GM23338 (cell line): ENCODE data around the gene TAF6L. TPM values are rescaled to one million over a fixed set of nuclear protein-coding genes. Genes with fewer than 3 reads are reported as not detected.
A peak's percentile ranks its signal among the peaks of the same experiment; 100 is the strongest.

ENCODE experiments used
- ATAC-seq: fragments of 200-7000 bp; cut with Tn5 transposase; 3 replicates; pipeline ENCODE4 v1.9.1; 2020
- DNase-seq: peaks from one replicate; pipeline ENCODE4 v3.0.0-alpha.2; 2015; ENCODE audit warnings: low spot score
- H2AFZ ChIP-seq: fragments of 200-600 bp; sonication (generic); 2 replicates; pipeline ENCODE4 v1.8.0; 2016; ENCODE audit warnings: antibody characterized with exemption, mild to moderate bottlenecking, moderate library complexity
- H3F3A ChIP-seq: fragments of 200-600 bp; sonication (generic); replicated peaks from 2 replicates; pipeline ENCODE4 v1.8.0; 2017; ENCODE audit warnings: antibody characterized with exemption, mixed run types, low read depth
- H3K27ac ChIP-seq: fragments of 200-600 bp; sonication (generic); 2 replicates; pipeline ENCODE4 v1.6.1; 2016; ENCODE audit warnings: low read depth
- H3K27me3 ChIP-seq: fragments of 200-600 bp; sonication (generic); 2 replicates; pipeline ENCODE4 v1.8.0; 2016; ENCODE audit warnings: mild to moderate bottlenecking, mixed run types, moderate library complexity; ENCODE audit not compliant: insufficient read depth
- H3K36me3 ChIP-seq: fragments of 200-600 bp; sonication (generic); 2 replicates; pipeline ENCODE4 v1.8.0; 2016; ENCODE audit warnings: mild to moderate bottlenecking; ENCODE audit not compliant: insufficient read depth
- H3K4me1 ChIP-seq: fragments of 200-600 bp; sonication (generic); 2 replicates; pipeline ENCODE4 v1.8.0; 2016; ENCODE audit warnings: mild to moderate bottlenecking, moderate library complexity; ENCODE audit not compliant: insufficient read depth
- H3K4me2 ChIP-seq: fragments of 200-600 bp; sonication (generic); 2 replicates; pipeline ENCODE4 v1.7.1; 2017; ENCODE audit warnings: mixed run types
- H3K4me3 ChIP-seq: fragments of 200-600 bp; sonication (generic); 2 replicates; pipeline ENCODE4 v1.6.1; 2016; ENCODE audit warnings: mixed run types
- H3K79me2 ChIP-seq: fragments of 200-600 bp; sonication (generic); replicated peaks from 2 replicates; pipeline ENCODE4 v1.8.0; 2017; ENCODE audit warnings: mild to moderate bottlenecking; ENCODE audit not compliant: insufficient read depth
- H3K9me2 ChIP-seq: fragments of 200-600 bp; sonication (generic); 2 replicates; pipeline ENCODE4 v1.8.0; 2017; ENCODE audit not compliant: insufficient read depth
- H4K20me1 ChIP-seq: fragments of 200-600 bp; sonication (generic); replicated peaks from 2 replicates; pipeline ENCODE4 v1.8.0; 2017; ENCODE audit warnings: mild to moderate bottlenecking; ENCODE audit not compliant: insufficient read depth
- H3K27ac Mint-ChIP-seq: 2 replicates; pipeline ENCODE4 v1.8.0; 2020; ENCODE audit warnings: inconsistent platforms, mild to moderate bottlenecking, moderate library complexity, mixed read lengths
- H3K27me3 Mint-ChIP-seq: 3 replicates; pipeline ENCODE4 v1.8.0; 2022; ENCODE audit warnings: low read depth, mild to moderate bottlenecking, moderate library complexity, mixed read lengths, inconsistent platforms; ENCODE audit not compliant: insufficient read depth, poor library complexity
- H3K36me3 Mint-ChIP-seq: 3 replicates; pipeline ENCODE4 v1.8.0; 2021; ENCODE audit warnings: low read depth, mild to moderate bottlenecking, inconsistent platforms, moderate library complexity, mixed read lengths
- H3K4me1 Mint-ChIP-seq: 3 replicates; pipeline ENCODE4 v1.8.0; 2020; ENCODE audit warnings: mild to moderate bottlenecking, inconsistent platforms, mixed read lengths
- H3K4me3 Mint-ChIP-seq: 3 replicates; pipeline ENCODE4 v1.8.0; 2021; ENCODE audit warnings: moderate library complexity, mild to moderate bottlenecking, inconsistent platforms, mixed read lengths
- H3K9me3 Mint-ChIP-seq: 3 replicates; pipeline ENCODE4 v1.8.0; 2020; ENCODE audit warnings: moderate library complexity, mild to moderate bottlenecking, inconsistent platforms, mixed read lengths
- CREB1 ChIP-seq: fragments of 250-450 bp; sonication (Bioruptor Pico); IDR thresholded peaks from 2 replicates; pipeline ENCODE4 v1.5.0; 2020; ENCODE audit warnings: low read depth, mild to moderate bottlenecking, moderate library complexity
- EZH2 ChIP-seq: fragments of 200-600 bp; sonication (generic); IDR thresholded peaks from one replicate; pipeline ENCODE4 v1.8.0; 2017; ENCODE audit warnings: antibody characterized with exemption, mild to moderate bottlenecking, low read depth; ENCODE audit not compliant: unreplicated experiment
- EZH2phosphoT487 ChIP-seq: fragments of 200-600 bp; sonication (generic); IDR thresholded peaks from one replicate; pipeline ENCODE4 v1.8.1; 2018; ENCODE audit warnings: antibody characterized with exemption; ENCODE audit not compliant: unreplicated experiment
- JUNB ChIP-seq: IDR thresholded peaks from one replicate; pipeline ENCODE4 v1.6.1; 2016; ENCODE audit warnings: antibody characterized with exemption; ENCODE audit not compliant: unreplicated experiment
- NANOG ChIP-seq: IDR thresholded peaks from 2 replicates; pipeline ENCODE4 v1.6.1; 2016; ENCODE audit warnings: antibody characterized with exemption, borderline replicate concordance
- POLR2AphosphoS5 ChIP-seq: IDR thresholded peaks from 2 replicates; pipeline ENCODE4 v1.6.1; 2016; ENCODE audit warnings: antibody characterized with exemption, low read depth
- ZNF114 ChIP-seq: fragments of 250-450 bp; sonication (Bioruptor Pico); IDR thresholded peaks from 2 replicates; pipeline ENCODE4 v1.5.0; 2020; ENCODE audit warnings: mild to moderate bottlenecking, moderate library complexity
- ZNF331 ChIP-seq: fragments of 250-450 bp; sonication (Bioruptor Pico); IDR thresholded peaks from 2 replicates; pipeline ENCODE4 v1.5.0; 2020; ENCODE audit warnings: low read depth, mild to moderate bottlenecking, moderate library complexity
- polyA plus RNA-seq: library from polyadenylated mRNA; unstranded; fragments of >200 nt; fragmentation: Nextera tagmentation; extraction: Ambion mirVana; gene quantifications from 2 replicates; pipeline ENCODE4 v1.2.1, GENCODE V29; 2016
- total RNA-seq: library from RNA; depleted of rRNA; stranded (reverse); fragments of >200 nt; shearing (Covaris generic); gene quantifications from 2 replicates; pipeline ENCODE4 v1.2.3, GENCODE V29; 2014
- TF ChIP-seq, protein P1 (sequence below): IDR thresholded peaks from 2 replicates; pipeline ENCODE4 v1.6.1; 2016; ENCODE audit warnings: antibody characterized with exemption
- TF ChIP-seq, protein P2 (sequence below), 2 experiments: fragments of 200-600 bp in 1 of 2; sonication (generic) in 1 of 2; conservative IDR thresholded peaks; 2 replicates each; pipeline versions ENCODE4 v1.5.1 to v1.6.1; 2016 to 2017; ENCODE audit warnings: antibody characterized with exemption in 2 of 2, low read depth in 2 of 2, mild to moderate bottlenecking in 2 of 2, moderate library complexity in 1 of 2

TAF6L gene
- total and polyA plus RNA-seq, 2 experiments from 2014 or later = 21.8 to 30.6 TPM

GRCh38 chr11:62831520-62832335, 60.5 kb downstream of the TAF6L start, which contains the start of gene STX5:
Gene STX5, minus strand, starts transcription at chr11:62832051. Its CDS starts 808 bp downstream, at chr11:62831243.
- Mint-ChIP-seq H3K27ac (peak within 1 kb of the TSS; percentile 100), H3K36me3 (peaks cover 62% of the 10 kb centered on the region), H3K9me3 (no peaks in the 10 kb centered on the region; the same call in 2 of the 3 replicates), H3K27me3 (peaks cover 16% of the 10 kb centered on the region), H3K4me3 (peak within 1 kb of the TSS; percentile 94), H3K4me1 (peaks cover 19% of the 10 kb centered on the region)
- Histone ChIP-seq H3K4me2 (peak within 1 kb of the TSS; percentile 97), H3K79me2 (peaks cover 42% of the 10 kb centered on the region), H3K9me2 (no peaks in the 10 kb centered on the region), H3K4me3 (peak within 1 kb of the TSS; percentile 93), H3K27me3 (no peaks in the 10 kb centered on the region), H2AFZ (no peak within 1 kb of the TSS), H4K20me1 (peaks cover 14% of the 10 kb centered on the region), H3K4me1 (peaks cover 14% of the 10 kb centered on the region), H3K27ac (peak within 1 kb of the TSS; percentile 96), H3F3A (peaks cover 44% of the 10 kb centered on the region; the same call in 1 of the 2 replicates), H3K36me3 (peaks cover 21% of the 10 kb centered on the region)
- ATAC-seq (peak; percentile 88), DNase-seq (peak; percentile 100)
- TF ChIP-seq POLR2AphosphoS5 (peak; percentile 90), CREB1 (peak; percentile 92), ZNF331 (CRISPR knock-in tag) (no peak)
- TF ChIP-seq, protein P1, sequence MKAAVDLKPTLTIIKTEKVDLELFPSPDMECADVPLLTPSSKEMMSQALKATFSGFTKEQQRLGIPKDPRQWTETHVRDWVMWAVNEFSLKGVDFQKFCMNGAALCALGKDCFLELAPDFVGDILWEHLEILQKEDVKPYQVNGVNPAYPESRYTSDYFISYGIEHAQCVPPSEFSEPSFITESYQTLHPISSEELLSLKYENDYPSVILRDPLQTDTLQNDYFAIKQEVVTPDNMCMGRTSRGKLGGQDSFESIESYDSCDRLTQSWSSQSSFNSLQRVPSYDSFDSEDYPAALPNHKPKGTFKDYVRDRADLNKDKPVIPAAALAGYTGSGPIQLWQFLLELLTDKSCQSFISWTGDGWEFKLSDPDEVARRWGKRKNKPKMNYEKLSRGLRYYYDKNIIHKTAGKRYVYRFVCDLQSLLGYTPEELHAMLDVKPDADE = peak; percentile 2; the same call in 1 of the 2 replicates

DNA sequence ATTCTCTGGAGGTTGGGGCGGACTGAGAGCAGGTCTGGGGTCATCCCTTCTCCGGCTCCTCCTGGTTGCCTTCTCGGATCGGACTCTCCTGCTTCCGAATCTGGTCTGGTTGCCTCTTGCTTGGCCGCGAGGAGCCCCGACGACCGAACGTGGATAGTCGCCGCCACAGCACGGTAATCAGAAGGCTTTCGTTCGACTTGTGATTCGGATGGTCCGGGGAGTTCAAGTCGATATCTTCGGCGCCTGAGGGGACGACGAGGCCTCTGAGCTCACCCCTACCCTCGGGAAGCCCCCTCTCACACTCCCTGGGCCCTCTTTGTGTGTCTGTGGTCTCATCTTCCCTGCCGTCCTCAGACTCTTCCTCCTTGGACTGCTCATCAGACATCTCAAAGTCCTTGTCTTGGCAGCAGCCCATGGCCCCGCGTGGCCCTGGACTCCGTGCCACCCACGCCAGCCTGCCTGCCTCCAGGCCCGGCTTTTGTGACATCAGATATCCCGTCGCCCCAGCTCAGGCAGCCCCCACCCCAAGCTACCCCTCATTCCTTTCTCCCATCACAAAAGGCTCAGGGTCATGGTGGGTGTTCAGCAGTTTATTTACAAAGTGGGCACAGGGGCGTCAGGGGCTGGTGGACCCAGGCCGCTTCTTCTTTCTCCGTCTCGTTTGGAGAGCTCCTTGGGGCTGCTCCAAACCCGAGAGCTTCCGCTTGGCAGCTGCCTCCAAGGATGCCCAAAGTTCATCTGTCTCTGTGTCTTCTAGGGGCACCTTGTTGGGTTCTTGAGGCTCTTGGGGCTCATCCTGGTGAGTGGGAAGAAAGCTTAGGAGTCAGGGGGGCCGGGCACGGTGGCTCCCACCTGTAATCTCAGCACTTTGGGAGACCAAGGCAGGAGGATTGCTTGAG, 61.4 kb downstream of the TAF6L start, which contains the start of gene TEX54:
TSS of gene TEX54 (minus strand) at position 506 of the 899 bp plus-strand sequence.
- peaks cover 14% of the 10 kb centered on the region for H3K4me1 ChIP-seq
- DNase-seq (no peak), ATAC-seq (peak; percentile 6)
- H3K27me3 Mint-ChIP-seq = peaks cover 18% of the 10 kb centered on the region
- no peaks in the 10 kb centered on the region; the same call in 2 of the 3 replicates for H3K9me3 Mint-ChIP-seq
- H3K9me2 ChIP-seq = no peaks in the 10 kb centered on the region
- no peak within 1 kb of the TSS for H2AFZ ChIP-seq
- peak within 1 kb of the TSS; percentile 96 for H3K27ac ChIP-seq
- H3K79me2 ChIP-seq = peaks cover 50% of the 10 kb centered on the region
- H3K4me2 ChIP-seq = peak within 1 kb of the TSS; percentile 93
- peaks cover 21% of the 10 kb centered on the region for H3K36me3 ChIP-seq
- peaks cover 21% of the 10 kb centered on the region for H3K4me1 Mint-ChIP-seq
- peak within 1 kb of the TSS; percentile 100 for H3K27ac Mint-ChIP-seq
- H3F3A ChIP-seq = peaks cover 46% of the 10 kb centered on the region; the same call in 1 of the 2 replicates
- H3K4me3 Mint-ChIP-seq = peak within 1 kb of the TSS; percentile 94
- peak within 1 kb of the TSS; percentile 93 for H3K4me3 ChIP-seq
- no peaks in the 10 kb centered on the region for H3K27me3 ChIP-seq
- peaks cover 14% of the 10 kb centered on the region for H4K20me1 ChIP-seq
- H3K36me3 Mint-ChIP-seq = peaks cover 62% of the 10 kb centered on the region
- TF ChIP-seq EZH2 = no peak
- TF ChIP-seq ZNF114 = no peak
- TF ChIP-seq NANOG = no peak
- TF ChIP-seq, protein P2, sequence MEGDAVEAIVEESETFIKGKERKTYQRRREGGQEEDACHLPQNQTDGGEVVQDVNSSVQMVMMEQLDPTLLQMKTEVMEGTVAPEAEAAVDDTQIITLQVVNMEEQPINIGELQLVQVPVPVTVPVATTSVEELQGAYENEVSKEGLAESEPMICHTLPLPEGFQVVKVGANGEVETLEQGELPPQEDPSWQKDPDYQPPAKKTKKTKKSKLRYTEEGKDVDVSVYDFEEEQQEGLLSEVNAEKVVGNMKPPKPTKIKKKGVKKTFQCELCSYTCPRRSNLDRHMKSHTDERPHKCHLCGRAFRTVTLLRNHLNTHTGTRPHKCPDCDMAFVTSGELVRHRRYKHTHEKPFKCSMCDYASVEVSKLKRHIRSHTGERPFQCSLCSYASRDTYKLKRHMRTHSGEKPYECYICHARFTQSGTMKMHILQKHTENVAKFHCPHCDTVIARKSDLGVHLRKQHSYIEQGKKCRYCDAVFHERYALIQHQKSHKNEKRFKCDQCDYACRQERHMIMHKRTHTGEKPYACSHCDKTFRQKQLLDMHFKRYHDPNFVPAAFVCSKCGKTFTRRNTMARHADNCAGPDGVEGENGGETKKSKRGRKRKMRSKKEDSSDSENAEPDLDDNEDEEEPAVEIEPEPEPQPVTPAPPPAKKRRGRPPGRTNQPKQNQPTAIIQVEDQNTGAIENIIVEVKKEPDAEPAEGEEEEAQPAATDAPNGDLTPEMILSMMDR (conservative IDR thresholded peaks at IDR 0.05; ENCODE audit: low read depth in 2 of 2) = no peak
- no peak for TF ChIP-seq JUNB
- TF ChIP-seq POLR2AphosphoS5 = no peak
- TF ChIP-seq EZH2phosphoT487 = no peak
- no peak for TF ChIP-seq ZNF331 (CRISPR knock-in tag)
